T-helper 1 cell treated with Interleukin-12 subunit alpha and Interleukin-12 subunit beta and Interleukin-4 antibody, amounts not matched to agents 30 ng/mL and 1 ng/mL, for 36 hours (primary cell): Measurements from ENCODE around the gene PLEKHJ1. TPM values are rescaled to one million over a fixed set of nuclear protein-coding genes. Genes with fewer than 3 reads are reported as not detected.
"Not testable (repeated sequence)": the region's sequence is repeated elsewhere in the genome, so short reads cannot be mapped to it uniquely, and the experiment has no call there.

Experiments
- intact Hi-C: fragments of 100-400 bp; cut with micrococcal nuclease; formaldehyde crosslinking; loops from one replicate; pipeline ENCODE4 v1.15.1; 2024
- total RNA-seq: library from RNA; stranded (reverse); gene quantifications from 2 replicates; pipeline ENCODE4 v1.2.3, GENCODE V29; 2022

PLEKHJ1 gene
- total RNA-seq, 1 donor from 2014 or later: 65.7 TPM

DNA sequence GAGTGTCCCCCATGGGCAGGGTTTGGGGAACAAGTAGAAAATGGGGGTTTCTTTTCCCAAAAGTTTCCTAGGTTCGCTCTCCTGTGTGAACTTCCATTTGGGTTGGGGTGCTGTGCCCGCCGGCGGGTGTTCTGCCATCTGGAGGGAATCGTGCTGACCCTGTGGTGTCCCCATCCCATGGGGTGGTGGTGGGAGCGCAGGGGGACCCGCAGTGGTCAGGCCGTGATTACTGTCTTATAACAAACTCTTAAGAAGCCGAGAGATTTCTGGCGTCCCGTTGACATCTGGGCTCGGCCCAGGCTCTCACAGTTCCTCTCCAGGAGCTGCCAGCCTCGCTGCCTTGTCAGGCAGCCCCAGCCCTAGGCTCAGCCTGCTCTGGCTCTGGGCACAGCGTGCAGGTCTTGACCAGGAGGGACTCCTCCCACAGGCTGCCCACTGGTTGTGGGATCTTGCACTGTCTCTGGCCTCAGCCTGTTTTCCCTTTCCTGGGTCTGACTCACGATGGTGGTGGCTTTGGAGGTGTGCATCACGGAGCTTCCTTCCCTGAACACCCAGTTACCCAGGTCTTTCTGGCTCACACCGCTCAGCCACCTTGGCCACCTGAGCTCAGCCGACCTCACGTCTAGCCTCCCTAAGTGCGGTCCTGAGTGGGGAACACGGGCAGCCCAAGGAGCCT lies 34.5 kb downstream of the PLEKHJ1 start:
- intact Hi-C loops: no loop called here

DNA sequence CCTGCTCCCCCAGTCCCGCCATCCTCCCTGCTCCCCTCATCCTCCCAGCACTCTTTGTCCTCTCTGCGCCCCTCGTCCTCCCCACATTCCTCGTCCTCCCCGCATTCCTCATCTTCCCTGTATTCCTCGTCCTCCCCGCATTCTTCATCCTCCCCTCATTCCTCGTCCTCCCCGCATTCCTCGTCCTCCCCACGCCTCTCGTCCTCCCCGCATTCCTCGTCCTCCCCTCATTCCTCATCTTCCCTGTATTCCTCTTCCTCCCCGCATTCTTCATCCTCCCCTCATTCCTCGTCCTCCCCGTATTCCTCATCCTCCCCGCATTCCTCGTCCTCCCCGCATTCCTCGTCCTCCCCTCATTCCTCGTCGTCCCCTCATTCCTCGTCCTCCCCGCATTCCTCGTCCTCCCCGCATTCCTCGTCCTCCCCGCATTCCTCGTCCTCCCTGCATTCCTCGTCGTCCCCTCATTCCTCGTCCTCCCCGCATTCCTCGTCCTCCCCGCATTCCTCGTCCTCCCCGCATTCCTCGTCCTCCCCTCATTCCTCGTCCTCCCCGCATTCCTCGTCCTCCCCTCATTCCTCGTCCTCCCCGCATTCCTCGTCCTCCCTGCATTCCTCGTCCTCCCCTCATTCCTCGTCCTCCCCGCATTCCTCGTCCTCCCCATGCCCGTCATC lies 35.4 kb downstream of the PLEKHJ1 start:
- intact Hi-C loops: not testable (repeated sequence)

DNA sequence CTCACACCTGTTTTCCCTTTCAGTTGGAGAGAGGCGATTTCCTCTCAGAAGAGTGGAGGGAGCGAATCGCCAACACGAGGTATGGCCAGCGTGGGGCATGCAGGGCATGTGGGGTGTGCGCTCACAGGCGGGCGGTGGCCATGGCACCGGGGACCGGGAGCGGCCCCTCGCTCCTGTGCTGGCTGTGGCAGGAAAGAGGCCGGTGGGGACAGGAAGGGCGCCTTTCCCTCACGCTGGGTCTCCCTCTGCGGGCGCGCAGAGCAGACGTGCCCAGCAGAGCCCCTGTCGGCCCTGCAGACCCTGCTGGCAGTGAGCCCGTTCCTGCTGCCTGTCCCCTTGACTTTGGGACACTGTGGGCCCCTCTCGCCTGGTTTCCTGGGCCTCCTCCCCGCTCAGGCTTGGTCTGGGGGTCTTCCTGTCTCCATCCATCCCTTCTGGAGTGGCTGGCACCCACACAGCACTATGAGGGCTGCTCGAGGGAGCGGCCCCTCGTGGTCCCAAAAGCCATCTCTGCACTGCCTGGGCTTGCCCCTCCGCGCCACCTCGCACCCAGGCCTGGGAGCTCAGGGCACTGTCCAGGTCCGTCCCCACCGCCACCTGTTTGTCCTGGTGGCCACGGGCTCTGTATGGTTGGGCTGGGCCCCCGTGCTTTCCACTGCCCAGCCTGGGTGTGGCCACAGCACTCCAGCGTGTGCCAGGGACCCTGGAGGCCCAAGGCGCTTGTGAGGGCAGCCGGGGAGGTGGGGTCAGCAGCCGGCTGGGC lies 36.1 kb downstream of the PLEKHJ1 start:
- intact Hi-C loops: no loop called here

DNA sequence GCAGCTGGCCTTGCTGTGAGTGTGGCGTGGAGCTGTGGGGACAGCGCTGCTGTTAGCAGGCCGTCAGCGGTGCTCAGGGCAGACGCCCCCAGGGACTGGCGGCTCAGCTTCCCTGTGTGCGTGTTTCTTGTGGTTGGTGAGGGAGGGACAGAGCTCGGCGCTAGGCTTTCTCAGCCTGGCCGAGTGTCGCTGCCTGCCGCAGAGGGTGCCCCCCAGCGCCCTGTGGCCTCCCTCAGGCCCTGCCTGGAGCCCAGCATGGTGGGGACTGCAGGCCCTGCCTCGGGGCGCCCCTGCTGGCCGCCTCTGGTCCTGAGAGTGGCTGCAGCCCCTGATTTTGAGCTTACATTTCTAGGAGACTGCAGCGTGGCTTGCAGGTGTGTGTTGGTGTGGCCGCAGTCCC lies 36.9 kb downstream of the PLEKHJ1 start:
- intact Hi-C loops: no loop called here

DNA sequence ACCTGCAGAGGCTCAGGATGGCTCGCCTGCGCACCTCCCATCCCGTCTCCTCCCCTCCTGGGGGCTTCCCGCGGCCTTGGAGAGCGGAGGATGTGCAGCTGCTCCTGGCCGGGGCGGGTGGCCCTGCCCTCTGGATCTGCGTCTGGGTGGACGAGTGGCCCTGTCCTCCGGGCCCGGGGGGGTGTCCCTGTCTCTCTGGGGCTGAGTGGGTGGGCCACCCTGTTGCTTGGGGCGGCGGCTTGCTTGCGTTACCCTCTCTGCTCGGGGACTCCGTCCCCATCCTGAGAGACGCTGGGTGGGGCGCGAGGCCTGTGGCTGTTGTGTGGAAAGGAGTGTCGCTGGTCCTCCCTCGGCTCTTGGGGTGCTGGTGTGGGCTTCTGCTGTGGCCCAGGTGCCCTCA lies 37.8 kb downstream of the PLEKHJ1 start:
- intact Hi-C loops: no loop called here

DNA sequence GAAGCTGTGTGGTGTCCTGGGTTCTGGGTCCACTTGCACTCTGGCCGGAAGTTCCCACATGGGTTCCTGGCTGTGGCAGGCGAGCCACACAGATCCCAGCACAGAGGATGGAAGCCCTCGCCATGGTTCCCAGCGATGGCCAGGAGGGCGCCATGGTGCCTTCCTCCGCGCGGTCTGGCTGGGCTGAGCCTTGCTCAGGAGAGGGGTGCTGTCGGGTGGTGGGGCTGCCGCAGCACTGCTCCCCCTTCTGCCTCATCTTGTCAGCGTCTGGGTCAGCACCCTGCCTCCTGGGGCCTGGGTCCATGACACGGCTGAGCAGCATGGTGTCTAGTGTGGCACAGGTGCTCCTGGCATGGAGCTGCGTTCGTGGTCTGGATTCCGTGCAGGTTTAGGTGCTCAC lies 38.9 kb downstream of the PLEKHJ1 start:
- intact Hi-C loops: no loop called here

DNA sequence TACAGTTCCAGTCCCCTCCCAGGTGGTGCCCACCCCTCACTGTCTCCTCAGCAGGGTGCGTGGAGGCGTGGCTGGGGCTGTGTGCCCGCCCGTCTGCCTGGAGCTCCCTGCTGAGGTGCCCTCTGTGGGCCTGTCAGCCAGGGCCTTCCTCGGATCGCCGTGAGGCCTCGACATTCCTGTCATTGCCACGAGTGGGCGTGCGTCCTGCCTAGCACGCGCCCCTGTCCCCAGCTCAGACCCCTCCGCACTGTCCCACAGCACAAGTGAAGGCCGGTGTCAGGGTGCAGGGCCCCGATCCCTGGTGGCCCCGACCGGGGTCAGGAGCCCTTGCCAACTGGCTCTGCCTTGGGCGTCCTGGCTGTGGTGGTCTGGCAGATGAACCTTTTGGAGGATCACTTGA lies 40.2 kb downstream of the PLEKHJ1 start:
- intact Hi-C loops: no loop called here

DNA sequence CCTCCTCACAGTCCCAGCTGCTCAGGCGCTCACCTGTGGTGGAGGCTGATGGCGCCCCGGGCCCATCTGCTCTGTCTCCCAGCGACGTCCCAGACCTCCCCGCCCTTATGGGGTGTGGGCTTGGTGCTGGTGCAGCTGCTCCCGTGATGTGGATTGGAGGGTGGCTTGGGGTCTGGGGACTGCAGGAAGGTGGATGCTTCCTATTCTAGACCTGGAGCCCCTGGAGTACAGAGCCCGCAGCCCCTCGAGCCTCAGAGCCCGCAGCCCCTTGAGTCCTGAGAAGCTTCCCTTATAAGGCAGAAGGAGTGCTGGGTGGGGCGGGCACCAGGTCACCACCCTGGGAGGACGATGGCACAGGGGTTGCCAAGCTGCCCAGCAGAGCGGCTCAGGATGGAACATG lies 40.8 kb downstream of the PLEKHJ1 start:
- intact Hi-C loops: no loop called here

DNA sequence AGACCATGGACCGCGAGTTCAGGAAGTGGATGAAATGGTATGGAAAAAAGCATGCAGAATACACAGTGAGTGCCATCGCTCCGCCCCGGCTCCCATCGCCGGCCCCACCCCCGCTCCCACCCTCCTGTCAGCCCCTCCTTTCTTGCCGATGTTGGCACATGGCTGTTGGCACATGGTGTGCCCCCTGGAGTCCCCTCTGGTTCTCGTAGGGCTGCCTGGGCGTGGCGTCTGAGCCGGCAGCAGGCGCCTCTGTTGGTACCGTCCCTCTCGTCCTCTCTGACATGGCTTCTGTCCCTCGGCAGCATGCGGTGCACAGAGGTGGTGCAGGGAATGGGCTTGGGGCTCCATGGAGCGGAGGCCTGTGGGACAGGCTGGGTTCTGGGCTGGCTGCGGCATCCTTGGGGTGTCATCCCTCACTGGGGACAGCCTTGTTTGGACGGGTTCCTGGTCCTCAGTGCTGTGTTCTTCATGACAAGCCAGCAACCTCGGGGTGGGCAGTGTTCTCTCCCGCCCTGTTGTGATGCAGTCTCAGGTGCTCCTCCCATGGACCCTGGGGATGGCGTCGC lies 41.5 kb downstream of the PLEKHJ1 start:
- intact Hi-C loops: no loop called here

DNA sequence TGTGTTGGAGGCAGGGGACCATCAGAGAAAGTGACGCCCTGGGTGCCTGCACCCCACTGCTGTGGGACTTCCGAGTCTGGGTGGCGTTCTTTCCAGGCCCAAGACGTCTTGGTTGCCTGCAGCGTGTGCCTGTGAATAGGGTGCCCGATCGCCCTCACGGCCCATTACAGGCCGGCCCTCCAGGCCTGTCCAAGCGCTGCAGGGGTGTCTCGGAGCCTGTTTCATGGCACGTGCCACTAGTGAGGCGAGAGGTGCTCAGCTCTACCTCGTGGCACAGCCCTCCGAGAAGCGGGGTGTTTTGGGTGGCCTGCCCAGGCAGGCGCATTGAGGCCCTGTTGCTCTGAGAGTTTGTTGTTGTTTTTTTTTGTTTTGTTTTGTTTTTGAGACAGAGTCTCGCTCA lies 42.3 kb downstream of the PLEKHJ1 start:
- intact Hi-C loops: no loop called here

DNA sequence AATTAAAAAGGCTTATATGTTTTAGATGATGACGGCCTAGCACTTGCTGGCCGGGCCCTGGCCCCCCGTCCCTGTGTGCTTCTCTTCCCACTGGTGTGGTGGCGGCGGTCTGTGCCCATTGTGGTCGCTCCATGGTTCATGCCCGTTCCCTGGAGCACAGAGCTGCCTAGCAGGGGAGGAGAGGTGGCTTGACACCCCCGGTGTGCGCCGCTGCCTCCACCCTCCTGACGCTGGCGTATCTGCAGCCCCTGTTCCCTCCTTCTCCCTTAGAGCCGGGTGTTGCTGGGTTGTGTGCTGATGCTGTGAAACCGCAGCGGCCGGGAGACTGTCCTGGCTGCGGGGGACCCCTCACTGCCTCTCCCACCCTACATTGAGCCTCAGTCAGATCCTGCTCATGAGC lies 43.3 kb downstream of the PLEKHJ1 start:
- intact Hi-C loops: no loop called here

DNA sequence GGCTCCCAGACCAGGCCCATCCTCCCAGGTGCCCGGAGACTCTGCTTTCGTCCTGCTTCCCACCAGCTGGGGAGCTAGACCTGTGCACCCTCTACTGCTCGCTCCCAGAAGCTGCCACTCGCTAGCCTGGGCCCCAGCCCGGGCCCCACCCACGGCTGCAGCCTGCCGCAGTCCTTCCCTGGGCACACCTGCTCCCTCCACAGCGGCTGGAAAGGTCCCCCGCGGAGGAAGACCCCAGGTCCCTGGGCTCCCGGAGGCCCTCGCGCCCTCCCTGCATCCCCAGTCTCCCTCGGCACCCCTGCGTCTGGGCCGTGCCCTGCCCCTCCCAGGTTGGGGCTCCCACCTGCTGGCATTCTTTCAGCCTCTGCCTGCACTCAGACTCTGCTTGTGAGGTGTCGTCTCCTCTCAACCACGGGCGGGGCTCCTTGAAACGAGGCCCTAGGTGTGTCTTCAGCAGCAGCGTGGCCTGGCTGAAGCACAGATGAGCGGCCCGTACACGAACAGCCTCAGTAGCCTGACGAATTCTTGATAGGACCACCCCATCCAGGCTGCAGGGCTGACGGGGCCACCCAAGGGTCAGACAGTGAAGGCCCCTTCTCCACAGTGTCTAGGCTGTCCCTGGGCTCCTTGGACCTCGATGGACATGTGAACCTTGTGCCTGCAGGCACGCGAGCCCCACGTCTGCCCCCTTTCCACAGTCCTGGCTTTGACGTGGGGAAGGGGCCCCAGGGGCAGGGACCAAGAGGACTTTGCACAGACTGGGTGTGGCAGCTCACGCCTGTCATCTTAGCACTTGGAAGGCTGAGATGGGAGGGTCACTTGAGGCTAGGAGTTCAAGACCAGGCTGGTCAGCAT lies 44.4 kb downstream of the PLEKHJ1 start:
- intact Hi-C loops: no loop called here

DNA sequence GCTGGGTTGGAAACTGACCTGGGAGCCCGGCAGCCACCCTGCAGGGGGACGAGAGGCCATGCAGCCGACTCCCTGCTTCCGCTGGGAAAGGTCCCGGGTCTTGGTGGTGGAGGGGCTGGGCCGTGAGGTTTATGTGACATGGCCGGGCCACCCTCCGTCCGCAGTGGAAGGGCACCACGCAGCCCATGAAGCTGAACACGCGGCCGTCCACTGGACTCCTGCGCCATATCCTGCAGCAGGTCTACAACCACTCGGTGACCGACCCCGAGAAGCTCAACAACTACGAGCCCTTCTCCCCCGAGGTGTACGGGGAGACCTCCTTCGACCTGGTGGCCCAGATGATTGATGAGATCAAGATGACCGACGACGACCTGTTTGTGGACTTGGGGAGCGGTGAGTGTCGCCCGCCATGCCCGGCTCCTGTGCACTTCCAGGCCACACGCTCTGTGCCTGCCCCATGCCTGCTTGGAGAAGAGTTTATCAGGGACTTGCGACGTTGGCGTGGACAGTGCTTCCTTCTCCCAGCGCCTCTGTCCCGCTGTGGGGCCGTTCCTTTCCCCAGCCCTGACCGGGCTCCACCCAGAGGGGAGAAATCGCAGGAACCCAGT lies 45.2 kb downstream of the PLEKHJ1 start:
- intact Hi-C loops: no loop called here

DNA sequence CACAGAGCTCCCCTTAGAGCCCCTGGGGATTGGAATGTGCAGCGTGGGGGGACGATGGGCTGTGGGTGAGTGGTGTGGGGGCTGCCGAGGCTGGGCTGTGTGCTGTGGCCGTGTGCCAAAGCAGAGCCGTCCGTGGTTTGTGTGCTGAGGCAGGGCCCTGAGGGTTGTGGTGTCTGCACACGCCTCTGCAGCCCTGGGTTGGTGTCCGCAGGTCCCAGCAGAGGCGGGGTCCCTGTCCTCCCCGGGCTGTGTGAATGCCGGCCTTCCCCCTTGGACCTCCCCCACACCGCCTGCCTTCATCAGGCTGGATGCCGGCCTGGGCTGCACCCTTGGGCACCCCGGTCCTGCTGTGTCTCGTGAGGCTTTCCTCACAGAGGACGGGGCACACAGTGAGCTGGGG lies 46.2 kb downstream of the PLEKHJ1 start:
- intact Hi-C loops: no loop called here

DNA sequence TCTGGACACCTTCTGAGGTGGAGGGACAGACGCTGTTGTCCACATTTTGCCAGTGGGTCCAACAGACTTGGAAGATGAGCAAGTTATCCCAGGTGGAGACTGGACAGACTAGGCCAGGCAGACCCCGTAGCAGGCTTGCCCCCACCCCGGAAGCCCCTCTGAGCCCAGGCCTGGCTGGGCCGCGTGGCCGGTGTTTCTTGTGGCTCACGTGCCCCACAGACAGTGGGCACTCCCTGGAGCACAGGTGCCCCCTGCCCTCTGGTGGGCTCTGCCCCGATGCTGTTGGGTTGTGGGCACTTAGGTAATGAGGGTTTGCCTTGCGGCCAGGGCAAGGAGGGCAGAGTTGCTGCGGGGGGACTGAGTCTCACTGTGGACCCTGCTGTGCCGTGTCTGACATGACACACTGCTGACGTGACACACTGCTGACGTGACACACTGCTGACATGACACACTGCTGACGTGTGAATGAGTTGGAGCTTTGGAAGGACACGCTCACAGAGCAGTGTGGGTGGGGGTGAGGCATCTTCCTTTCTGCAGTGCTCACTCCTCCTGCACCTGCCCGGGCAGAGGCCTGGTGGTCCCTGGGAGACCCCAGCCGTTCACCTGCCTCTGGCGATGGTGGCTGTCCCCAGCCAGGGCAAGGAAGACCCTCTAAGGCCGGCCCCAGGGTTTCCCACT lies 47.3 kb downstream of the PLEKHJ1 start:
- intact Hi-C loops: no loop called here

DNA sequence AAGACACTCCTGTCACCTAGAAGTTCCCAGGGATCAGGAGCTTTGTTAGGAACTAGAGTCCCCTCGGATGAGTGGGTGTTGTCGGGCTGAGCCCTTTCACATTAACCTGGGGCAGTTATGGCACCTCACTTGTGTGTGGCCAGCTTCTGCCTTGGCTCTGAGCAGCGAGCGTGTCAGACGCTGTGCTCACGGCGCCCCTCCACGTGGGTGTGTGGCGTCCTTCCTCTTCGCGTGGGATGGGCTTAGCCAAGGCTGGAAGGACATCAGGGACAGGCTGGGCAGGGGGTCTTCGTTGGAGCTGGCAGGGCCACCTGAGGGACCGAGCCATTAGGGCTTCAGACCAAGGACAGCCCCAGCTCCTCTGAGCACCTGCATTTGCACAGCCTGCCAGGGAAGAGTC lies 49.0 kb downstream of the PLEKHJ1 start:
- intact Hi-C loops: no loop called here

DNA sequence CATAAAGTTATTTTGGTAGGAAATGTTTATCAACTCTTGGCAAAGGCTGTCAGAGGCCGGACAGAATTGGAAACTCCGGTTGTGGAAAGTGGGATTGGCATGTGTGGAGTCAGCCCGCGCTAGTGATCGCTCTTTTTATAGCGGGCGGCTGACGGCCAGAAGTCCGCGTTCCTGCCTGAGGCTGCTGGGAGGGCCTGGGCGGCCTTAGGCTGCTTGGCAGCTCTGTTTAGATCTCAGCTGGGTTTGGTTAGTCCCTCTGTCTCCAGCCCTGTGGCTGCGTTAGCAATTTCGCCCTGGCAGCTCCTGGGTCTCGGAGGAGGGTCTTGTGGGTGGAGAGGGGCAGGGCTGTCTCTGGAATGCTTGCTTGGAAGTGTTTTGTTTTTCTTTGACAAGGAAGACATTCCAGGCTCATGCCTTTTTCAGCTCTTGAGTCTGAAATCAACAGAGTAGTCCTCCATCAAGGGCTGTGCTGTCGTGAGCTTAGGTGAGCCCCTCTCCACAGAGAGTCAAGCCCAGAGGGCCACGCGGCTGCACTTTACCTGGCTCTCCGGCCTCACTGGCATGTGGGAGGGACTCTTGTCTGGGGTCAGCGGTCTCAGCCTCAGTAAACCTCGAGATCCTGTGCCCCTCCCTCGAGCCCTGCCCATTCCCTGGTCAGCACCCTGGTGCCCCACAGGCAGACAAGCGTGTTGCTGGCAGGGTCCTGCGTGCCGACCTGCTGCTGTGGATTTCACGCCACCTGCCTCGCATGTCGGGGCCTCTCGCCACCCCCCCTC lies 49.9 kb downstream of the PLEKHJ1 start:
- intact Hi-C loops: no loop called here

DNA sequence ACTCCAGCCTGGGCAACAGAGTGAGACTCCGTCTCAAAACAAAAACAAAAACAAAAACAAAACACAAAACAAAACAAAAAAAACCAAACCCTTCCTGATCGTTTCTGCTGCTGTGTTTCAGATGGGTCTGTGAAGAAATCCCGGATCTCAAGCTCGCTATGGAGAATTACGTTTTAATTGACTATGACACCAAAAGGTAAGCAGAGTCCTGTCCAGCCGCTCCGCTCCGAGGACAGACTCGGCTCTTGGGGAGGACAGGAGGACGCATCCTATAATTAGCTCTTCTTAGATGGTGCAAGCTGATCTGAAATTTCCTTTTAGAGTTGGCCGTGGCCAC lies 50.4 kb downstream of the PLEKHJ1 start:
- intact Hi-C loops: no loop called here

DNA sequence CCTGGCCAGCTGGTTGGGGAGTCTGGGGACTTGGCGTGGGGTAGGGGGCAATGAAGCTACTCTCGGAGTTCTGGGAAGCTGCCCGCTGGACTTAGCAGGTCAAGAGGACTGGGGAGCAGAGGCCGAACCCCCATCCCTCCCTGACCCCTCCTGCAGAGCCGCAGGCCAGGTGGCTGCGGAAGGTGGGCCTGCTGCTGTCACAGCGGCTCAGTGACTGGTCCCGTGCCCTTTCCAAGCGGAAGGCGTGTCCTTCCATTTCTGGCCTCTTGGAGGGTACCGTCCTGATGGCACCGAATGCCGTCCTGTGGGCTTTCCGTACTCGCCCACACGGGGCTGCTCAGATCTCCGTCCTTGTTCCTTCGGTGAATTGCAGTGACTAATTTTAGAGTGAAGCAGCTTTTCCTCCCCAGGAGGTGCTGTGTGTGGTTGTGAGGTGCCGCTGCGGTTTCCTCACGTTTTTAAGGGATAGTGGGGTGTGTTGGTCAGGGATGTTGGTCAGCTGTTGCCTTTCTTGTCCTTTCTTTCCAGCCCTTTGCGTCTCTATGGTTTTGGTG lies 51.6 kb downstream of the PLEKHJ1 start:
- intact Hi-C loops: no loop called here
